Measurements from ENCODE around the gene BTG2. TPM values are rescaled to one million over a fixed set of nuclear protein-coding genes. Genes with fewer than 3 reads are reported as not detected.
A peak's percentile ranks its signal among the peaks of the same experiment; 100 is the strongest.

BTG2 gene
- total RNA-seq, 1 donor from 2014 or later, result 44.8 TPM

DNA sequence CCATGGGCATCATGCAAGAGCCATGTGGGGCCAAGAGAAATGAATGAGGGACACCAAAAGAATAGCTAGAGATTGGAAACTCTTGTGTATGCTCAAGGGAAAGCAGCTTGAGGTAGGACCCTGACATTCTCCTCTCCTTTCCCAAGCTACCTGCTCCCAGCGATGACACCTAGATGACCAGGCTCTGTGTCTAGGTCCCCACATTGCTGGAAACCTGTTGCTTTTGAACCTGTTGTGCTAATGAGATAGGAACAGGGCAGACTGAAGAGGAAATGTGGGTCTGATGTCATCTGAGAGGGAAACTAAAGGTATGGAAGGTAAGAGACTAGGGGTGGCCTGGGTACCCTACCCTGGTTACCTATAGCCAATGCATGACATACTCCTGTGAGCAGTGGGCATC, 43.8 kb downstream of the BTG2 start:
- no peak for ATAC-seq

DNA sequence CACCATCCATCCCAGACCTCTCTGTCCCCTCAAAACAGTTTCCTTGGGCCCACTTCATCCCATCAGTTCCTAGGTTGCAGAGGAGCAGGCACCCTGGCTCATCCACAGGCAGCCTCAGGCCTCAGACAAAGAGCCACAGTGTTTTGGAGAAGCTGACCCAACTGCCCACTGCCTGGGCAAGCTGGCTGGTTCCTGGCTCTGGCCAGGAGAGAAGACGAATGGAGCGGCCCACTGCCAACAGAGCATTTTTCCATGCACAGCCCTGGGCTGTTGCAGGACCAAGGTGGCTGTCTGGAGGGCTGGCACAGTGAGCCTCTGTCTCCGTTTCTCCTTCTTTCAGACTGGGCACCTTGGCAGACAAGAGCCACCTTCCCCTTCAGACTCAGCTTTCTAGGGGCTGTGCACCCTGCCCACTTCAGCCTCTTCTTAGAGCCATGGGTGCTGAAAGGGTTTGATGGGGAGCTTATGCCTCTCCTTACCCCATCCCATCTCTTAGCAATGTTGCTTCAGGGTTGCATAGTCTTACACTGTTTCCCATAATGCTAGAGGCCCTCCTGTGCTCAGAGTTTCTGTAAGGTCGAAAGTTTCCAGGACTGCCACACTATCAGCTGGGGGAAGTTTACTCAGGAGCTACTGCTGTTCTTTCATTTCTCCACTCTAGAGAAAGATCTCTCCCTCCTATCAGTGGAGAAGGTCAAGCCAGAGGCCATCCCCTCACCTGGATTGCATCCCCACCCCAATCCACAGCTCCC, 44.6 kb downstream of the BTG2 start:
- DNase-seq (ENCODE audit: missing footprints), result no peak
- ATAC-seq, result no peak
- intact Hi-C loops (cut with DNase I), result no loop called here

More for the DNA sequence above, 43.8 kb downstream of the BTG2 start:
- no peak for DNase-seq (ENCODE audit: missing footprints)
- intact Hi-C loops (cut with DNase I), result no loop called here

GRCh38 chr1:203351037-203351625, 45.8 kb downstream of the BTG2 start, which contains the start of gene FMOD:
TSS of gene FMOD (minus strand) at chr1:203351122. CDS start at chr1:203348270, 2,852 bp downstream.
- DNase-seq (ENCODE audit: missing footprints) (no peak), ATAC-seq (peak; percentile 57)
- intact Hi-C loops (cut with DNase I), result no loop called here

- ATAC-seq (no peak), DNase-seq (ENCODE audit: missing footprints) (no peak)
- intact Hi-C loops (cut with DNase I), result no loop called here
These were observed 48.2 kb downstream of the BTG2 start for GRCh38 chr1:203353486-203353885.

DNA sequence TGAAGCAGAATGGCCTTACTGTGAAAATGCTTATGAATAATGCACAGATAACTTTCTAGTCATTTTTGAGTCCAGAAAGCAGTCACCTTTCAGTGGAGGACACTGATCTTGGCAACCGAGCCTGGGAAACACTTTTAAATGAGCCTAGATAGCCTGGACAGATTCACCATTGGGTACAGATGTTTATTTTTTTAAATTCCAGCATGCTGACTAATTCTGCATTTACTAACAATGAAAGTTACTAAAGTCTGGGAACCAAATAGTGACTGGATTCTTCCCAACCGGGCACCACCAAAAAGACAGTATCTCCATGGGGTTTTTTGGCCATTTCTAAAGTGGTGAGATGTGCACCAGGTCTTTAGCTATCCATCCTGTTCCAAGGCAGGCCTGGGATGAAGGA, 48.9 kb downstream of the BTG2 start:
- ATAC-seq (no peak), DNase-seq (ENCODE audit: missing footprints) (no peak)
- intact Hi-C loops (cut with DNase I), result no loop called here

DNA sequence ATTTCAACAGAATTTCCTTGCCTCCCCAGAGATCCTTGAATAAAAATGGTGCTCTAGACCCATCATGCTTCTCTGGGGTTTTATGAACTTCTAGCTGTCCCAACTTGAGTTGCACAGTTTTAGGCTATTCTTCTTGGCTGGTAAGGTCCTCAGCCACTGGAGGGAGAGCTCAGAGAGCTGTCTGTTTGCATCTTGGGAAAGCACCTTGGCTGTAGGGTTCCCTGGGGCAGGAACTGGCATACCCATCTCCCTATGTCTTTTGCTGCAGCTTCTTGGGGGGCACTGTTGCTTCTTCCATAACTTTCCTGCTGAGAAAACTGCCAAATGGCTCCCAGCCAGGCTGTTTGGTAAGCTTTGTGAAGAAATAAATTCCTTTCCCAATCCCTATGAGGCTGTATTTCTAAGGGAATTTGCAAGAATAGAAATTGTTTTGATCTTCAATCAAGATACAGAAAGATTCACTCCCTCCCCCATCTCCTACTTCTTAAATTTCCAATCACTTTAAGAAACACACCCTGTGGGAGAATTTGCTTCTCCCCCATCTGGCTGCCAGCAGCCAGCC, 53.8 kb downstream of the BTG2 start:
- ATAC-seq, result no peak
- intact Hi-C loops (cut with DNase I), result no loop called here
- no peak for DNase-seq (ENCODE audit: missing footprints)

Other genes with a start within 250 kb of the BTG2 start
- not detected for gene MYOG, start 219.5 kb upstream of the BTG2 start, total RNA-seq
- gene ADORA1, start 177.8 kb upstream of the BTG2 start, total RNA-seq, result 19.0 TPM
- gene MYBPH, start 129.7 kb upstream of the BTG2 start, total RNA-seq, result not detected
- 0.46 TPM for gene CHI3L1, start 118.8 kb upstream of the BTG2 start, total RNA-seq
- gene CHIT1, start 75.8 kb upstream of the BTG2 start, total RNA-seq, result 0.51 TPM
- gene FMOD, start 45.6 kb downstream of the BTG2 start, total RNA-seq, result 7.7 TPM
- 27.1 TPM for gene PRELP, start 170.3 kb downstream of the BTG2 start, total RNA-seq
- not detected for gene OPTC, start 188.6 kb downstream of the BTG2 start, total RNA-seq